OCI-LY3 (cell line): ENCODE measurements around the gene SSR1.
"Not testable (repeated sequence)": the region's sequence is repeated elsewhere in the genome, so short reads cannot be mapped to it uniquely, and the experiment has no call there.

ENCODE experiments used
- EZH2phosphoT487 ChIP-seq: fragments of 200-600 bp; shearing (Covaris generic); IDR thresholded peaks from 2 replicates; pipeline ENCODE4 v1.6.1; 2018; ENCODE audit warnings: antibody characterized with exemption, mixed run types, low read depth
- TF ChIP-seq, protein P1 (sequence below): fragments of 200-600, 300-600 bp; sonication (generic); IDR thresholded peaks from 2 replicates; pipeline ENCODE4 v1.5.1; 2014; ENCODE audit warnings: antibody characterized with exemption, low read length, low read depth

DNA sequence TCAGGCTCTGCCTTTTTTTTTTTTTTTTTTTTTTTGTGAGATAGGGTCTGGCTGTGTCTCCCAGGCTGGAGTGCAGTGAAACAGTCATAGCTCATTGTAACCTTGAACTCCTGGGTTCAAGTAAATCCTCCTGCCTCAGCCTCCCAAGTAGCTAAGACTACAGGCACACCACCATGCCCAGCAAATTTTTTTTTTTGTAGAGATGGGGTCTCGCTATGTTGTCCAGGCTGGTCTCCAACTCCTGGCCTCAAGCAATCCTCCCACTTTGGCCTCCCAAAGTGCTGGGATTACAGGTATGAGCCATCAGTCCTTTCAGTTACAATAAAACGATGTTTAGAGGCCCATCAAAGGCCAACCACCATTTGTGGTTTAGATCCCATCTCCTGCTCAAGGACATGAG lies 6.4 kb upstream of the SSR1 start:
- TF ChIP-seq, protein P1, sequence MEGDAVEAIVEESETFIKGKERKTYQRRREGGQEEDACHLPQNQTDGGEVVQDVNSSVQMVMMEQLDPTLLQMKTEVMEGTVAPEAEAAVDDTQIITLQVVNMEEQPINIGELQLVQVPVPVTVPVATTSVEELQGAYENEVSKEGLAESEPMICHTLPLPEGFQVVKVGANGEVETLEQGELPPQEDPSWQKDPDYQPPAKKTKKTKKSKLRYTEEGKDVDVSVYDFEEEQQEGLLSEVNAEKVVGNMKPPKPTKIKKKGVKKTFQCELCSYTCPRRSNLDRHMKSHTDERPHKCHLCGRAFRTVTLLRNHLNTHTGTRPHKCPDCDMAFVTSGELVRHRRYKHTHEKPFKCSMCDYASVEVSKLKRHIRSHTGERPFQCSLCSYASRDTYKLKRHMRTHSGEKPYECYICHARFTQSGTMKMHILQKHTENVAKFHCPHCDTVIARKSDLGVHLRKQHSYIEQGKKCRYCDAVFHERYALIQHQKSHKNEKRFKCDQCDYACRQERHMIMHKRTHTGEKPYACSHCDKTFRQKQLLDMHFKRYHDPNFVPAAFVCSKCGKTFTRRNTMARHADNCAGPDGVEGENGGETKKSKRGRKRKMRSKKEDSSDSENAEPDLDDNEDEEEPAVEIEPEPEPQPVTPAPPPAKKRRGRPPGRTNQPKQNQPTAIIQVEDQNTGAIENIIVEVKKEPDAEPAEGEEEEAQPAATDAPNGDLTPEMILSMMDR, result not testable (repeated sequence)
- TF ChIP-seq EZH2phosphoT487, result not testable (repeated sequence)
